Suppressor macrophage treated with lipopolysaccharide for 1 hour (primary cell): ENCODE results near the gene MRE11.
"Not testable (repeated sequence)": the region's sequence is repeated elsewhere in the genome, so short reads cannot be mapped to it uniquely, and the experiment has no call there.

Source experiments
- DNase-seq, 3 donors: peaks; one replicate each; pipeline ENCODE4 v3.0.0-alpha.2; 2020 to 2022

The MRE11 gene

DNA sequence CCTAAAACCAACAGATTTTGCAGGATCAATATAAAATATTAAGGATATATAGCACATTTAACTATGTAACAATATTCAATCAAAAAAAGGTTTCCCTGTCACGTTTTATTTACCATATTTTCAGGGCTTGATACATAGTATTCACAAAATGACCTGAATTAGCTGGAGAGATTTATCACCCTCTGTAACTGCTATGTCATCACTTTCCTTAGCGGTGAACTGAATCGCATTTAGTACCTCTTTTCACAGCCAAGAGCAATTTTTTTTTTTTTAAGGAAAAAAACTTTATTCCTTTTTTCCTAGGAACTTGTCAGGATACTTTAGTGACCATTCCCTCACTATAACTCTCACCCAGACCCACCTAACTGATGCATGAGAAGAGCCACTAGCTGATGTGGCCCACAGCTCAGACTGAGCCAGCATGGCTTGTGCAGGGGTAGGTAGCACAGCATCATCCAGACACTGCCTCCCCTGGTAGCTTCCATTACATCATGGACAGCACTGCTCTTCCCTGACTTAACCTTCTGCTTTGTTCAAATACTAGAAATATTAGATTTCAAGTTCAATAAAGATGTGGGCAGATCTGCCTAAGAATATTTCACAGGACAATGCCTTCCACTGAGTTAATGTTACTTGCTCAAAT lies 75.4 kb downstream of the MRE11 start:
- DNase-seq, result no peak

DNA sequence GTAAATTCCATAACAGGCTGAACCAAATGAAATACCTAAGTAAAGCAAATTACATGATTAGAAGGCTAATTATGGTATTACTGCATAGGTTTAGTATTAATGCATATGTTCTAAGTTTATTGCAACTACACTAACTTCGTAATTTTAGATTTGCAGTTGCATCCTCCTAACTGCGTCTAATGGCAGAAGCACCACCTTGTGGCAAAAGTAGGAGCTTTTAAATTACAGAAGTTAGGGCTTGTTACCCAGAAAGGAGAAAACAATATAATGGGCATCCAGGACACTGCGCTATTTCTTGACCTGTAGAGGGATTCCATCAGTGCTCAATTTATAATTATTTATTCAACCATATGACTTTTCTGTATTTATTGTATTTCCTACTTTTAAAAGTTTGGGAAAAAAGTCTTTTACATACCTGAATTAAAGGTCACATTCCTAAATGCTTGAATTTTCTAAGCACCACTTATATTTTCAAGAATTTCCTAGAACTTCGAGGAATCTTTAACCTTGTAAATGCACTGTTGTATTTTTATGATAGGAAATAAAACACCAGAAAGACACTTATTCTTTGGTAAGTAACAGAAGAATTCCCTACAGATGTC lies 76.2 kb downstream of the MRE11 start:
- peak; percentile 20 to 43 (median 38) for DNase-seq

DNA sequence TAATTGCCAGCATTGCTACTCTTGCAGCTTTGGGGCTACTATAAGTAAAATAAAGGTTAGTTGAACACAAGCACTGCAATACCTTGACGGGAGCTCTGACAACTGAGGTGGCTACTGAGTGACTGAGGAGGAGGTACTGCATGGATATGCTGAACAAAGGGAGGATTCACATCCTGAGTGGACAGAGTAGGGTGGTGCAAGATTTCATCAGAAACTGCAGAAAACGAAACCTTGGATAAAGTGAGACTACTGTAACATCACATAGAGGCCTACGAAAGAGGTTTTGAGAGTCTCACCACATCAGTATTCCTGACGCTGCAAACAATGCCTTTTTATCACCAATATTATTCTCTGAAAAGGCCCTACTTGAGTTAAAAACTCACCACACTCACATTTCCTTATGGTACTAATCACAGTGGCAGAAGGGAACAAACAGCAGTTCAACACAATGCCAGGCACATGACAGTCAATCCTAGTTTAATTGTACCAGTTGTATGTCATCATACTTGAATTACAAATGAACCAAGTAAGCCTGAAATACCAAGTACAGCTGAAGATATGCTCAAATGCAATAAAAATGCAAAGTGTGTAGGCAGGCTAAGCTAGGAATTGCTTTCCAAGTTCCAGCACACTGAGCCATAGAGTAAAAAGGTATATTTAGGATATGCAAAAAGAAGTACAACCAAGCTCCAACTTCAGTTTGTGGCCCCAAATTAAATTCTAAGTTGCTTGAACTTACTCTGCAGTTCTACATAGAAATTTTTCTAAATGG lies 88.4 kb downstream of the MRE11 start:
- DNase-seq, result no peak

DNA sequence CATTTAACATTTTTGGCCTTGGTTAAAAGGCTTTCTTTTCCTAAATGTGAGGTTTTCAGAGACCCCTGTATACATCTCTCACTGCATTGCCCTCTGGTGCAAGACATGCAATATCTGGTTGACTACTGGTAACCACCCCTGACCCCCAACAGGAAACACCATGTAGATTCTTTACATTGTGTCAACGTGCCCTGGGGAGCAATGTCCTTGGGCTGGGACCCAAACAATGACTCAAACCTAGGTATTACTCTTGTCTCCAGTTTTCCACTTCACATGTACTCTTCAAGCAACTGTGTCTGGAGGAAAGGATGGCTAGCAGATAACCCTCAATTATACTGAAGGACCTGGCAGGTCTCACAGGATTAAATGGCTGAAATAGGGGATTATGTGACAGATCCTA lies 91.3 kb downstream of the MRE11 start:
- no peak for DNase-seq

DNA sequence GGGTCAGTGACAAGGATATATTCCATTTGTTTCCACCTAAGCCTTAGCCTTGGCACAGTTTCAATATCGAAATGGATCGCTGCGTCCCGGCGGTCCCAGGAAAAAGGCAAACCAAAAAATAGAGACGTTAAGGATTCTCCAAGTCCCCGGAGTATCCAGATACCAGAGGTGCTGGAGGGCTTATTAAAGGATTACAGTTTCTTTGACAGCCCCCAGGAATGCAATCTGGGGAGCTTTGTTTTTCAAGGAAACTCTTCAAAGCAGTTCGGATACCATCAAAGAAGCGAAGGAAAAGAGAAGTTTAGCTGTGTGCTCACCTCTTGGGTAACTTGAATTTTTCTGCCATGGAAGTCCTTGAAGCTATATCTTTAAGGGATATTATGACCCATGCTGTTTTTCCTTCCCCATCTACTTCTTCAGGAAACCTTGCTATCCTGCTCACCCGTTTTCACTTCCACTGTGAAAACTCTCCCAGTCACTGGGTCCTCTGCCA lies 91.8 kb downstream of the MRE11 start:
- DNase-seq, result no peak

DNA sequence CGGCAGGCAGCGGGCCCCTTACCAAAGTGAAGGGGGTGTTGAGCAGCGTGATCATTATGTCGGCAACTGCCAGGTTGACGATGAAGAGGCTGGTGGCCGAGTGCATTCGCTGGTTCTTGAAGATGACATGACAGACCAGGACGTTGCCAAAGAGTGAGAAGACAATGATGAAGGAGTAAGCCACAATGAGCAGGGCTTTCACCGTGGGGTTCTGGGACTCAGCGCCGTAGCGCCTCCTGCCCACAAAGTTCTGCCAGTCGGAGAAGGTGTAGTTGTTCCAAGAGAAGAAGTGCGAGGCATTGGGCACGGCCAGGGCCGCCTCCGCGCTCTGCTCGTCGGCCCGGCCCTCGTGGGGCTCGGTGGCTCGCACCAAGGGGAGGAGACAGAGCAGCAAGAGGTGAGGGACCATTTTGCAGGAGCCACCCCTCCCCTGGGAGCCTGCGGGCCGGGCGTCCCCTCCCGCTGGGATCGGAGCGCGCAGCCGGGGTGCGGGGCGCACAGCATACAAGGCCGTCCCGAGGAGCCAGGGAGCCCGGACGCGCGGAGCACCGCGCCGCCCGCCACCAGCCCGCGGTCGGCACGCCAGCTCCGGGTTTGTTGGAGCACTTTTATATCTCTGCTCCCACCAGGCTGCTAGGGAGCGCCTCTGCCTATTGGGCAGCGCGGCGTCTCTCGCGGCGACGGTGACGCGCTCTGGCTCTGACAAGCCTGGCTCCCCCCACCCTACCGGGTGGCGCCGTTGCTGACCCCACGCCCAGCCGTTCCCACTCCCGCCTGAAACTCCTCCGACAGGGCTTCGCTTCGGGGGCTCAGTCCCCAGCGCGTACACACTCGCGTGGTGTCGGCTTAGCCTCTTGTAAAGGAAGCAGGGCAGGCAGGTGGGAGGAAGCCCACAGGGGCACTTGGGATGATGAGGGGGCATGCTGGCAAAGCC lies 92.5 kb downstream of the MRE11 start, which contains the start of gene GPR83:
Gene GPR83 (minus strand): TSS at position 581 of the 934 bp plus-strand sequence. CDS start 172 bp downstream, at position 409.
- DNase-seq, result no peak

DNA sequence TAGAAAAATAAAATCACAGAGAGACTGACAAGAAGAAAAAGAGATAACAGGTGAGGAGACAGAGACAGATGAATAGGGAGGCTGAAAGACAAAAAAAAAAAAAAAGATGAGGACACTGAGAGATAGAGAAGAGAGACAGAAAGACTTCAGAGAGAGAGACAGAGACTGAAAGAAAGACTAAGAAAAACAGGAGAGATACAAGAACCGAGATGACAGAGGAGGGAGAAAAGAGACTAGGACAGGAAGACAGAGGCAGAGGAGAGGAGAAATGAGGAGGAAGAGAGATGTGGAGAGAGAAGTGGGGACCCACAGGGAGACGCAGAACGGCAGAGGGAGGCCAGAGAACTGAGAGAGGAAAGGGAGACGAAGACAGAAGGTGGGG lies 93.2 kb downstream of the MRE11 start:
- no peak for DNase-seq

DNA sequence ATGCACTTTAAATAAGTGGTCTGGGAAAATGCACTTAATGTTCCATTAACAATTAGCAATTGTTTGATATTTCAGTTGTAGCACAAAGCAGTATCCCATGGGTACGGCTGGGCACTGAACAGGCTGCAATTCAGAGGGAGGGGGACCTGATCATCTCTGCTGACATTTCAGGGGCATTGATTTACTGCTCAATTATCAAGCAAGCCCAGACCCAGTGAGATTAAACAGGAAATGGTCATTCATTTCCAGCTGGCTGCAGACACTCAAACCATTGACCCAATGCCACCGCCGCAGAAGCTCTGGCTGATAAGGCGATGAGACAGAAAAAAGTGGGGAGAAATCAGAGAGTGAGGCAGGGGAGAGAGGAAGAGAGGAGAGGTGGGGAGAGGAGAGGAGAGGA lies 93.6 kb downstream of the MRE11 start:
- DNase-seq, result no peak

DNA sequence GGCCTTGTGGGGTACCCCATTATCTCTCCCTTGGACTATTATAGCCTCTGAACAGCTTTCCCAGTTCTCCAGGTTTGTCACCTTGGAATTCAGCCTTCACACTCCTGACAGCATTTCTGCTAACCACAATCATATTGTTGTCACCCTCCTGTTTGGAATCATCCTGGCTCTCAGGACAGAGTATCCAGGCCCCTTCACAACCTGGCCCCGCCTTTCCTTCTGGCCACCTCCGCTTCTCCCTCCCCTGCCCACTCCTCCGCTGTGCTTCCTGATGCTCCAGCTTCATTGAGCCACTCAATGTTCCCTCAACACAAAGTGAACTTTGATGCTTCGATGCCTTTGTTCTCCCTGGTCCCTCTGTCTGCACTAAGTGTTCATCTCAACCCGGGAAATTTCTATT lies 95.5 kb downstream of the MRE11 start:
- DNase-seq, result no peak

DNA sequence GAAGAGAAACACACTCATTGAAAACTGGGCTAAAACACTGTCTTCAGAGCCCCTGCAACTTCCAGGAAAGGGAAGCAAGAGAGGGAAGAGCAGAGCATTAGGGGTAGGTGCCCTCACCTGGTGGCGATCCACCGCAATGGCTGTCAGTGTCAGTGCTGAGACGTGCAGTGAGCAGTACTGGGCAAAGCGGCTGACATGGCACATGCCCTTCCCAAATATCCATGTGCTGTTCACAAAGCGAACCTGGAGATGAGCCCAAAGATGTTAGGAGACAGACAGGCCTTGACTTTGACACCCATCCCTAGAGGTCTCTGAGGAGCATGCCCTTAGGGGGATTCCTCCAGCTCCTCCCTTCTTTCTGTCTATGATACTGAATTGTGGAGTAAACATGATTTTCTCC lies 97.4 kb downstream of the MRE11 start:
- no peak for DNase-seq

DNA sequence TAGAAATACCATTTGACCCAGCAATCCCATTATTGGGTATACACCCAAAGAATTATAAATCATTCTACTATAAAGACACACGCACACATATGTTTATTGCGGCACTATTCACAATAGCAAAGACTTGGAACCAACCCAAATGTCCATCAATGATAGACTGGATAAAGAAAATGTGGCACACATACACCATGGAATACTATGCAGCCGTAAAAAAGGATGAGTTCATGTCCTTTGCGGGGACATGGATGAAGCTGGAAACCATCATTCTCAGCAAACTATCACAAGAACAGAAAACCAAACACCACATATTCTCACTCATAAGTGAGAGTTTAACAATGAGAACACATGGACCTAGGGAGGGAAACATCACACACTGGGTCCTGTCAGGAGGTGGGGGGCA lies 101.7 kb downstream of the MRE11 start:
- not testable (repeated sequence) for DNase-seq

DNA sequence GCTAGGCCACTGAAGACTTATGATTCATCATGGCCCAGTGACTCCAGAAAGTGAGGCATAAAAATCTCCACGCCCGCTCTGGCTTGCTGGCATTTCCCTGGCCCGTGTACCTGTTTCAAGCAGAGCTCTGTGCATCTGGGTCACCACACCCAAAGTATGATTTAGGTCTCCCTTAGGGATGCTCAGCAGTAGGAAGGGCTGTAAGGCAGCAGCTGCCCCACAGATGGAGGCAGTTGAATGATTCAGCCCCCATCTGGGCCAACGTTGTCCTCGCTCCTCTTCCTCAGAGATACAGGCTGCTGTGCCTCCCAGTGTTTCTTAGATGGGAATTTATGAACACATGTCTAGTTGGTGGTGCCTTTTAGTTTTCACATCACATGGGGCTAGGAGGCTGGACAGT lies 114.0 kb downstream of the MRE11 start:
- DNase-seq, result no peak

DNA sequence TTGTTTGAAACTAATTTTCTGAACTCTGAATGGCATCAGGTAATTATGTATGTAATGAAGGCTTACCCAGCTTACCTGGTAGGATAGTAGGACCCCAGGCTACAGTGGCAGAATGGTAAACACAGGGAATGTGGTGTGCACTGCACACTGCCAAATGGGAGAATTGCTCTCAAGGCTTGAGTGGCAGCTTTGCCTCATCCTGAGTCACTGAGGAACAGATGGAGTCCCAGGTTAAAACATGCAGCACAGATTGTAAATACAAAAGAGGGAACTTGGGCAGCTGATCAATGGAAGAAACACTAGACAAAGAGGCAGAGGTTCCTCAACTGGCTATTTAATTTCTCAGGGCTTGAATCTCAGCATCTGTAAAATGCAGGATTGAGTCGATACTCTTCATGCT lies 116.8 kb downstream of the MRE11 start:
- no peak for DNase-seq

DNA sequence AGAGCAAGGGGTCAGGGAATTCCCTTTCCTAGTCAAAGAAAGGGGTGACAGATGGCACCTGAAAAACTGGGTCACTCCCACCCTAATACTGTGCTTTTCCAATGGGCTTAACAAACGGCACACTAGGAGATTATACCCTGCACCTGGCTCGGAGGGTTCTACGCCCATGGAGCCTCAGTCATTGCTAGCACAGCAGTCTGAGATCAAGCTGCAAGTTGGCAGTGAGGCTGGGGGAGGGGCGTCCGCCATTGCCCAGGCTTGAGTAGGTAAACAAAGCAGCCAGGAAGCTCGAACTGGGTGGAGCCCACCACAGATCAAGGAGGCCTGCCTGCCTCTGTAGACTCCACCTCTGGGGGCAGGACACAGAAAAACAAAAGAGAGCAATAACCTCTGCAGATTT lies 123.1 kb downstream of the MRE11 start:
- not testable (repeated sequence) for DNase-seq
